ENCODE data around the gene GAB3.
"Not testable (repeated sequence)": the region's sequence is repeated elsewhere in the genome, so short reads cannot be mapped to it uniquely, and the experiment has no call there.

The GAB3 gene

DNA sequence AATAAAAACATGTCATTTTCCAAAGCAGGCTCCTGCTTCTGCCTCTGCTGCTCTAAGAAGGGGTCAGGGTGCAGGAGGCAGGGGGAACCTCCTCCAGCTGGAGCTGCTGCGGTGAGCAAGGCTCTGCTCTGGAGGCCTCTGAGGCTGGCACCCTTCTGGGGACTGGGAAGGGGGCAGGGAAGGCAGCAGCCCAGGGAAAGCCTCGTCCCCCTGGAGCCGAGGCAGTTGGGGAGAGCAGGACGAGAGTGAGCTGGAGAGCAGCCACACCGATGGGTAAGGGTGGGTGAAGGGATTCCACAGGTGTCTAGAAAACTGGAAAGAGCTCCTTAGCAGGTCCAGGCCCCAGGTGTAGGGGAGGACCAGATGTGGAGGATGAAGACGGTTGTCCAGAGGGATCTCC lies 95.5 kb downstream of the GAB3 start:
- no peak for DNase-seq

GRCh38 chrX:154654925-154655324 lies 96.0 kb downstream of the GAB3 start:
- DNase-seq: no peak

- no peak for DNase-seq
Measured at GRCh38 chrX:154654372-154654771, 96.5 kb downstream of the GAB3 start.

GRCh38 chrX:154653413-154653812 lies 97.5 kb downstream of the GAB3 start, which contains the start of gene CTAG2:
TSS of gene CTAG2 (minus strand) at chrX:154653579. CDS start at chrX:154653515, 64 bp downstream.
- DNase-seq: not testable (repeated sequence)

DNA sequence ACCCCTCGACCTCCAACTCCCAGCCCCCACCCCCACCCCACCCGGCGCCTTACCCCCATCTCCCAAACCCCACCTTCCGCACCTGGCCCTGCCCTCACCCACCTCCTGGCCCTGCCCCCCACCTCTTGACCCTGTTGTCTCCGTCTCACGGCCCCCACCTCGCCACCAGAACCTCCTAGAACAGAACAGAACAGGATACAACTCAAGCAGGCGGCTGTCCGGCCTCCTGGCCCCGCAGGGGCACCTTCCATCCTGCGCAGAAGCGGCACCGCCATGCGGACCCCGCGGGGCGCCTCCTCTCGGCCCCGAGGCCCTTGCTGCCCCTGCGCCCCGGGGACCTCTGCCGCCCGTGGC lies 97.9 kb downstream of the GAB3 start:
- no peak for DNase-seq

DNA sequence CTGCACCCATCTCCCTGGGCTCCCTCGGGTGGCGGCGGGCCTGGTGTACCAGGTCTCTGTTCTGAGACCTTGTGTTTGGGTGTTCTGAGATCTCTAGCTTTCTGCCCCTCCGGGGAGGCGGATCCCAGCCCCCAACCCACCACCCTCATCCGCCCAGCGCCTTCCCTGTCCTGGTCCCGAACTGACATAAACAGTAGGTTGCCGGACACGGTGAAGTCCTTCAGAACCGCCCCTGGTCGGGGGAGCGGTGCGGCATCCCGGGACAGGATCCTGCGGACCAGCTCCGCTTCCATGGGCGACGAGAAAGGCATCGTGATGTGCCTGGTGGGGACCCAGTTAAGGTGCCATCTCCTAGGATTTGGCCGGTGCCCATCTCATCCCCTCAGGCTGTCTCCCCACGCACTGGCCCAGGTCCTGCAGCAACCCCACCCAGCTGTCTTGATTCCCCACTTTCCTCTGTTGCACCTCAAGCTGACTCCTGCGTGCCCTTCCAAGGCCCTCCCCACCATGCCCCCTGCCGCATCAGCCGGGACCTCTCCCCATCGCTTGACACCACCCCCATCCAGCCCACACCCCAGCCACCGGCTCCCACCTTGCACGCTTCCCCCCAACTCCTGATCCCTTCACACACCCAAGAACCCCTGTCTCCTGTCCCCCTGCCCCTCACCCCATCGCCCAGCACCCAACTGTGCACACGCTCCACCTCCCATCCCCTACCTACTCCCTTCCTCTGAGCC lies 98.4 kb downstream of the GAB3 start:
- no peak for DNase-seq

DNA sequence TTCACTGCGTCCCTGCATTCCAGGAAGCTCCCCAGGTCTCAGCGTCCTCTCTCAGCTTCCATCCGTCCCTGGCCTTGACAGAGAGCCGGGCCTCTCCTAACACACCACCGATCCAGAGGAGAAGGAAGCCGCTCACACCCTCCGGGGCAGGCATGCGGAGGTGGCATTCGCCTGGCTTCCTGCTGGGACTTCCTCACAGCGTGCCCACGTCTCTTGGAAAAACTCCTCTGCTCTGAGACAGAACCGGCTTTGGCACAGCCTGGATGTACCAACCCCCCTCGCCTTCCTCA lies 100.7 kb downstream of the GAB3 start:
- no peak for DNase-seq

- no peak for DNase-seq
Measured at GRCh38 chrX:154649503-154650220, 101.2 kb downstream of the GAB3 start.

- DNase-seq: no peak
Measured at GRCh38 chrX:154648931-154649330, 101.9 kb downstream of the GAB3 start.

GRCh38 chrX:154645745-154646378 lies 105.0 kb downstream of the GAB3 start:
- not testable (repeated sequence) for DNase-seq

DNA sequence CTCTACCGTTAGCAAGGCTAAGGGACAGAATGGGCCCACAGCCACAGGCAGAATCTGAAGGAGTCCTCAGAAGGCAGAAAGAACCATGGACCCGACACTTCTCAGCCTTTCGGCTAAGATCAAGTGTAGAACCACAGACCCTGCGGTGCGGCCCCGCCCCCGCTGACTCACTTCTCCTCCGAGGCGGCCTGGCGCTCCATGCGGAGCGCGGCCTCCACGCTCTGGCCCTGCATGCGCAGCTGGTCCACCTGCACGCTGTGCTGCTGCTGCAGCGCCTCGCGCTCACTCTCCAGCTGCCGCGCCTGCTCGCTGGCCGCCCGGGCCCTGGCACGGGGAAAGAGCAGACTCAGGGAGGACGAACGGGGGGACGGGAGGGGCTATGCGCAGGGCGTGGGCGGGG lies 107.2 kb downstream of the GAB3 start:
- DNase-seq: not testable (repeated sequence)

DNA sequence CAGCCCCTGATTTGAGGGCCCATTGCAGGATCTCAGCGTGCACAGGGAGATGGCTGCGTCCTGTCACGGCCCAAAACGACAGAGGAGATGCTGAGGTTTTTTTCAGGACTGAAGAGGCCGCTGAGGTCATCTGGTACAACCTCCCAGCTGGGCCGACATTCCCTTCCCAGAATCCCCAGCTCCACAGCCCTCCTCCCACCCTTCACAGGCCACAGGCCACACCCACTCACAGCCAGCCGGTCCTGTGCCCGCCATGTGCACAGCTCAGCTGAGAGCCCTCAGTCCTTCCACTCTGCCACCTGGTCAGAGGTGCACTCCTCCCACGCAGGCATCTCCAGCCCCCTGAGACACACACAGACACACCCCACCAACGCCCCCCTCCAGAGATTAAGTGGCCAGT lies 109.1 kb downstream of the GAB3 start:
- not testable (repeated sequence) for DNase-seq

DNA sequence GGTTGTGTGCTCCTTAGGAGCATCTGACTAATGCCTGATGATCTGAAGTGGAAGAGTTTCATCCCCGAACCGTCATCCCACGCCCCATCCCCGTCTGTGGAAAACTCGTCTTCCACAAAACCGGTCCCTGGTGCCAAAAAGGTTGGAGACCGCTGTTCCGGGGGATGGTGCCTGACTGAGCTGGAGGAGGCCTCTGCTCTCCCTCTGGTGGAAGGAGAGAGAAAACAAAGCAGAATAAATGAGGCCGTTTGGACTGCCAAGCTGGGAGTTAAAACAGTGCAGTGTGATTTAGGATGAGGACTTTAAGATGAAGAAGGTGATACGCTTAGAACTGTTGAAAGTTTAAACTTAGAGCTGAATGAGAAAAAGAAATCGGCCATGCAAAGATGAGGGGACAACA lies 117.2 kb downstream of the GAB3 start:
- not testable (repeated sequence) for DNase-seq

- not testable (repeated sequence) for DNase-seq
Measured at GRCh38 chrX:154630949-154631348, 119.9 kb downstream of the GAB3 start.

DNA sequence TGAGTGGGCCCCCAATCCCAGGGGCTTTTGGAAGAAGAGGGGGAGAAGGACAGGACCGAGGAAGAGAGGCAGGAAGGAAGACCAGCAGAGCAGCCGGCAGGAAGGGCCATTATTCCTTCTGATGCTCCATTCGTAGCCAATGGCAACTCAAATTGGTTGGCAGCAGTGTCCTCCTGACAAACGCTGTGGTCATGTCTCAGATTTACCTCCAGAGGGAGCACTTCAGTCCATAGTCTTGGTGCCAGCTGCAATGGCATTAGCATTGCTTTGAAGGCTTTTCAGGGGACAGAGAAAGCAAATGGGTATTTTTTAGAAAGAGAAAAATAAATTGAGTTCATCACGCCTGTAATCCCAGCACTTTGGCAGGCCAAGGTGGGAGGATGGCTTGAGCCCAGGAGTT lies 121.9 kb downstream of the GAB3 start:
- not testable (repeated sequence) for DNase-seq

All from left hindlimb (tissue), 1 donor.